AG09319 (cell line): ENCODE measurements around the gene LYRM9.
"Not testable (repeated sequence)": the region's sequence is repeated elsewhere in the genome, so short reads cannot be mapped to it uniquely, and the experiment has no call there.

Experiments
- DNase-seq: peaks from one replicate; pipeline ENCODE4 v3.0.0-alpha.2; 2010; ENCODE audit warnings: low read depth; ENCODE audit errors: extremely low read depth
- TF ChIP-seq, protein P1 (sequence below): IDR thresholded peaks from 2 replicates; pipeline ENCODE4 v1.5.1; 2011; ENCODE audit warnings: low read depth, mild to moderate bottlenecking, inconsistent platforms, low read length, moderate library complexity

The LYRM9 gene

DNA sequence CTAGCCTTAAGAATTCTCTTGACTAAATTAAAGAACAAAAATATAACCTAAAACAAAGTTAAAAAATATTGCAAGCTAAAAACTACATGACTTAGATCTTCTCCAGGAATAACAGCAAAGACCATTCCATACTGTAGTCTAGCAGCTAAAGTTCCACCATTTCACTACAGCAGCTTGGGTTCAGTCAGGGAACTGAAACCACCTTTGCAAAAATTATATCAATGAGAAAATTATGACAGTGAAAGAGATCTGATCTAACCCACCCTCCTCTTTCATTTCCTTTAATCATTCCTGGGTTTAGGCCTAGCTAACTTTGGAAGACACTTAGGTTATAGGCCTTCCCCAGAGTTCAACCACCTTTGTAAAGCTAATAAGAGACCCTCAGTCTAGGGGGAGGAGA, 56.5 kb downstream of the LYRM9 start:
- DNase-seq: no peak
- TF ChIP-seq, protein P1, sequence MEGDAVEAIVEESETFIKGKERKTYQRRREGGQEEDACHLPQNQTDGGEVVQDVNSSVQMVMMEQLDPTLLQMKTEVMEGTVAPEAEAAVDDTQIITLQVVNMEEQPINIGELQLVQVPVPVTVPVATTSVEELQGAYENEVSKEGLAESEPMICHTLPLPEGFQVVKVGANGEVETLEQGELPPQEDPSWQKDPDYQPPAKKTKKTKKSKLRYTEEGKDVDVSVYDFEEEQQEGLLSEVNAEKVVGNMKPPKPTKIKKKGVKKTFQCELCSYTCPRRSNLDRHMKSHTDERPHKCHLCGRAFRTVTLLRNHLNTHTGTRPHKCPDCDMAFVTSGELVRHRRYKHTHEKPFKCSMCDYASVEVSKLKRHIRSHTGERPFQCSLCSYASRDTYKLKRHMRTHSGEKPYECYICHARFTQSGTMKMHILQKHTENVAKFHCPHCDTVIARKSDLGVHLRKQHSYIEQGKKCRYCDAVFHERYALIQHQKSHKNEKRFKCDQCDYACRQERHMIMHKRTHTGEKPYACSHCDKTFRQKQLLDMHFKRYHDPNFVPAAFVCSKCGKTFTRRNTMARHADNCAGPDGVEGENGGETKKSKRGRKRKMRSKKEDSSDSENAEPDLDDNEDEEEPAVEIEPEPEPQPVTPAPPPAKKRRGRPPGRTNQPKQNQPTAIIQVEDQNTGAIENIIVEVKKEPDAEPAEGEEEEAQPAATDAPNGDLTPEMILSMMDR: no peak

DNA sequence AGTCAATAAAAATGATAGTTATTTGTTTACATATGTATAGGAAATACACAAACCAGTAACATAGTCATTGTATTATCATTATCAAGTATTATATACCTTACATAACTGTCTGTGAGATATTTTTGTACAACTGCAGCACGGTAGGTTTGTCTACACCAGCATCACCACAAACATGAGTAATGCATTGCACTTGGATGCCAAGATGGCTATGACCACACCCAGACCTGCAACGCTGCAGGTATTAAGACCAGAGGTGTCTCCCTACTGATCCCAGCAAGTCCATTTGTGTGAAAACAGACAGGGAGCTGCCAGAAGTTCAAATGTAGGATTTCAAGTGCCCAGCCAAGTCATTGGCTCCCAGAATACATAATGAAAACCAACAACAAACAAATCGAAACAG, 58.6 kb downstream of the LYRM9 start:
- TF ChIP-seq, protein P1: no peak
- DNase-seq: no peak

DNA sequence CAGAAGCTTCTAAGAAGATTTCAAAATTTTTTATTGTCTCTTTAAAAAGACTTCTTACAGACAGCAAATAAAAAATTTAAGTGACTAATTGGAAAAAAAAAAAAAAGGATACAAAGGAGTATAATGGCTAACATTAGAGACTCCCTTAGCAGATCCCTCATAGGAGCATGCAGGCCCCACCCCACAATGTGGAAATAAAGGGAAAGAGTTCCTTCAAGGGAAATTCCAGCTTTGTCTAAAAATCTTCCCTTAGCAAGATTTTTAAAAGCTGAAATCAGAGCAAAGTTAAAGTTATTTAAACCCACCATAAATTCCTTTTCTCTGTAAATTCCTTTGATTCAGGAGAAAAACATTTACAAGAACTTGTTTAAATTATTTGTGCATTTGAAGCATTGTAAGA, 60.3 kb downstream of the LYRM9 start:
- no peak for DNase-seq
- TF ChIP-seq, protein P1: no peak

DNA sequence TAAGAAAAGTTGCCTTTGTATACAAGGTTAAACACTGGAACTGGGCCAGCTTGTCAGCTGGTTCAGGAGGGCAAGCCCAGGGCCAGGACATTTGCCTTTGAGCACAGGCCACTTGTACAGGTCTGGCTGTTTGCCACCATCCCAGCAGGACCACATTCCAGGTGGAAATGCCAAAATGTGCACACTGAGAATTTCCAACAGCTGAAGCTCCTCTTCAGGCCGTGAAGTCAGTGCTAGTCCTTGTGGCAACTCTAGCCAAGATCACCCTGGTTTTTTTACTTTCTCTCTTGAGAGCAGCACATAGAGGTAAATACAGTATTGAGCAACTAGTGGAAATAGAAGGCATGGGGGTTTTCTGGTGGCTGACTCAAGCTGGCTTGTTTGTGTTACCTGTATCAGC, 63.3 kb downstream of the LYRM9 start:
- DNase-seq: not testable (repeated sequence)

DNA sequence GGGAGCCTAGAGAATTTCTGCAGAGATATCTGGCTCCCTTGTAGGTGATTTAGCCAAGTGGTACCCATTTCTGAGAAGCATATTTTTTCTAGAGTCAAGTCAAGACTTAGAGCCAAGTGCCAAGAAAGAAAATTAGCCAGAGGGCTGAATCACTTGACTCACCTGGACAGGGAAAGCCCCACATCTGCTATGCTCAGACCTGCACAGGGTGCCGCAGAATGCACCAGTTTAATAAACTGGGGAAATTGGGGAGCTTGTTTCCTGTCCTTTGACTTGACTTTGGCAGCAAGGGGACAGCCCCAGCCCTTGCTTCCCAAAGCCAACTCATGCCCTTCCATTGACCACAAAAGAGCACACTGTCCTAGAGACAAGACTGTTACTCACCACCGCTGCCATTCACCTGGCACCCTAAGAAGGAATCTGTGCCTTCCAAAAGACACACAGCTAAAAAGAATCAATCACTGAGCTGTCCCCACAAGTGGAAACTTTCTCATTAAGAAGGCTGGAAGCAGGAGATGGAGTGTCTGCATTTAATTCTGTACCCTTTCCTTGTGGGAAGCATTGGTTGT, 63.9 kb downstream of the LYRM9 start:
- not testable (repeated sequence) for DNase-seq
